NCI-H2171 (cell line): ENCODE measurements around the gene AGBL4.

Experiments
- DNase-seq: peaks from one replicate; lab custom pipeline; 2025; lab: John Stamatoyannopoulos, UW

Gene AGBL4

DNA sequence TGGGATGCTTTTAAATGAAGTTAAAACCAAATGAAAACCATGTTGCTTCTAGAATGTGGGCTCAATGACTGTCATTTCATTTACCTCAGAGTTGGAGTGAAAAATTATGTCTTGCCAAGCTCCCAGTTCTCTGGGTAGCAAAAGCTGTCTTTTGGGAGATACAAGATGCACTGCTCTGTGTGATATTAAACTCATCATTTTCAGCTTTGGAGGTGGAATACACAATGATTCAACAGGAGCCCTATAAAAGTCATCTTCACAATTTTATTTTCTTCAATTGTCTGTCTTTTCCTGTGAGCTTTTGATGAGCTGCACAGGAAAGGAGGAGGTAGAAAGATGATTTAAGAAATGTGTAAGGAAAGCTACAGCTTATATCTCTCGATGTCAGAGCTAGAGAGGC is 1431.4 kb downstream of the AGBL4 start:
- DNase-seq, result no peak

DNA sequence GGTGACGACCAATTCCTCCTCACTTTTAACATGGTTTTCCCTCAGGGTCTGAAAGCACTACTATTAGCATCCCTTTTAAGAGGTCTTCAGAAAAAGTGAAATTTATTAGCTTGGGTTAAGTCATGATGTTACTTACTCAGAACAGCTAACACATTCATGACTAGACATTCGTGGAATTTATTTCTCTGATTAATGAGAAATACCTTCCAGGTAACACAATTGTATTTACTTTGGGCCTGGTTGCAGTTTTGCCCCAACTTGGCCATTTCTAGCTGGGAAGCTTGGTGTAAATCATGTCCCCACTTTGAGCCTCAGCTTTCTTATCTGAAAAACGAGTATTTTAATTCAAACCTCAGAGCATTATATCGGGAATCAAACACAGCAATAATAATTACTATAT is 1432.6 kb downstream of the AGBL4 start:
- DNase-seq, result no peak

DNA sequence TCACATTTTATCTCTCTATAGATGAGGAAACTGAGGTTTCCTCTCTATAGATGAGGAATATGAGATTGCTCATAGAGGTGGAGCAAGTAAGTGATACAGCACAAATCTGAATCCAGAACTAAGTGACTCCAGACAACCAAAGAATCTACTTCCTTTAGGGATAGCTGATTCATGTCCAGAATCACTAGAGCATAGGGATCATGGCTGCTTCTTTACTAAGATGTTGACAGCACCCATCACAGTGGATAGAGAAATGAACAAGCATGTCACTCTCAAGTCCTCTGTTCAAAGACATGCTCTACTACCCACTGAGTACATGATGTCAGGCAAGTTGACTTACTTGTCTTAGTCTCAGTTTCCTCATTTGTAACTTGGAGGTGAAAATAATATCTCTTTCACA is 1435.7 kb downstream of the AGBL4 start:
- DNase-seq, result no peak

DNA sequence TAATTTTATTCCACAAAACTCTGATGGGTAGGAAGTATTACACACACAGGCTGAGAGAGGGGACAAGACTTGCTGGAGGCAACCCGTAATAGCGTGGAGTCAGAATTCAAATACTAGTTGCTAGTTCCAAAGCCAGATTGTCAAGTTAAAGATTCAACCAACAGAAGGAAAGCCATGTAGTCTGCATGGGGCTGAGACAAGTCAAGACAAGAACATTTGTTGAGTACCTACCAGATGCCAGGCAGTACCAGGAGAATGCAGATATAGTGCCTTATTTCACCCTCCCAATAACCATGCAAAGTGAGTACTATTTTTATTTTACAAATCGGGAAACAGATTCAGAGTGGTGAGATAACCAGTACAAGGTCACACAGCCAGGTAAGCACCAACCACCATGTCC is 1441.3 kb downstream of the AGBL4 start:
- peak; percentile 35 for DNase-seq

DNA sequence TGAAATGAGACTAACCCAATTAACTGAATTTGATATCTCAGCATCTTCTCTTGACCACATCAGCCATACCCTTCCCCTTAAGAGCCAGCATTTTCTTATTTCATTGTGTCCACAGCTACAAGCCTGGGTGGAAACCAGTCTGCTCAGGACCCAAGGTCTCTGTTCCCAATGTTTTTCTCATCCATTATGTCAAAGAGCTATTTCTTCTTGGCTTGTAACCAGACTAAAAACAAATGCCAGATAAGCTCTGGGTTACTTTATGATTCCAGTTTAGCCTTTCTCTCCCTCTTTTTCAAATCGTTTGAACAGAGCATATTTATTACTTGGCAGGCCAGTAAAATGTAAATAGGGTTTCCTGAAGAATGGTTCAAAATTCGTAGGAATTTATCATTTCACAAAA is 1442.5 kb downstream of the AGBL4 start:
- no peak for DNase-seq

DNA sequence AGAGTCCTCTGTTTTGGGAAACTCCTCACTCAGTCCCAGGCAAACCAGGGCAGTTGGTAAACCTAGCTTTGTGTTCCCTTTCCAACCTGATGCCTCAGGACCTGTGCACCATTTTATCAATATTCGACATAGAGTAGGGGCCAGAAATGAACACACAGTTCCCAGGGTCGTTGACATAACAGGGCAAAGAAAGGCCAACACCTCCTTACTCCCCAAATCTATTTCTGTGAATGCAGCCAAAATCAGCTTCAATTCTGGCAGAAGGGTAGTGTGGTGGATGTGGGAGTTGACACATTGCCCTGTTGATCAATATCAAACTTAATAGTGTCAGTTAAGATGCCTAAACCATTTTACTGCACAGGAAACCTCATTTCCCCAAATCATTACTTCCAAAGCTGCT is 1447.2 kb downstream of the AGBL4 start:
- no peak for DNase-seq

DNA sequence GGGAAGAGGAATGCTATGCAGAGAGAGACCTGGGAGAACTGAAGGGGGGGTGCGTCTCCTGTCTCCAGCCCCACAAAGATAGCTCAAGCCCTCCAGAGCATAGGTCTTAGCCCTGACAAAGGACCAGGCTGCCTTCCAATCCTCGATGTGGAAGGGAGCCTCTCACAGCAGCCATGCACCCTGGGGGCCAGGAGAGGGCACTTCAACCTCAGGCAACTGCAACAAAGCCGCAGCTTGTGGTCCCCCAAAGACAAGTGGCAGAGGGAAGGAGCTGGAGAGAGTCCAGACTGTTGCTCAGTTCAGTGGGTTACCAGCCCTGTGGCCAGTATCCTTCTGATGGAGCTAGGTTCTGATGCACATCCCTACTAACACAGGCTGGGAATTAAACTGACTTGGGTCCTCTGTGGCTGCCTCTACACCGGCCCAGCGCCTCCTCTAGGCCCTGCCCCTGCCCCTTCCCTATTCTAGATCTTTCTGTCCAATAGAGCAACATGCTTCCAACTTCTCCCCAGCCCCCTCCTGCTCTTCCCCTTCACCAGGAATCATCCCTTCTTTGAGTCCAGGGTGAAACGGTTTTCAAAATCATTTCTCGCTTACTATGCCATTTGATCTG is 1451.0 kb downstream of the AGBL4 start:
- peak; percentile 77 for DNase-seq

DNA sequence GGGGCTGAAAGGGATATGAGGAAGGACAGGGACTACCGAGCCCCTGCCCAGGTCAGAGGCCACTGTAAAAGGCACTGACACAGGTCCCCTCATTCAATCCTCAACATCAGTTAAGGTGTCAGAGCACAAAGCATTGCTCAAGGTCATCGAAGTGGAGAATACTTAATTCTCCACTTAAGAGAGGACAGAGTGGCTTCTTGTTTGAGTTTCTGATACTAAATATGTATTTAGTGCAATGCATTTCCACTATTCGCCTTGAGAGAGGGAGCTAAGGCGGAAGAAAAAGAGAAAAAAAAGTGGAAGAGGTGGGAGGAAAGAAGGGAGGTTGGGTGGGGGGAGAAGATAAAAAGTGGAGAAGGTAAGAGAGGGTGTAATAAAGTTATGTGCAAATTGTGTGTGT is 1451.6 kb downstream of the AGBL4 start:
- DNase-seq, result no peak

DNA sequence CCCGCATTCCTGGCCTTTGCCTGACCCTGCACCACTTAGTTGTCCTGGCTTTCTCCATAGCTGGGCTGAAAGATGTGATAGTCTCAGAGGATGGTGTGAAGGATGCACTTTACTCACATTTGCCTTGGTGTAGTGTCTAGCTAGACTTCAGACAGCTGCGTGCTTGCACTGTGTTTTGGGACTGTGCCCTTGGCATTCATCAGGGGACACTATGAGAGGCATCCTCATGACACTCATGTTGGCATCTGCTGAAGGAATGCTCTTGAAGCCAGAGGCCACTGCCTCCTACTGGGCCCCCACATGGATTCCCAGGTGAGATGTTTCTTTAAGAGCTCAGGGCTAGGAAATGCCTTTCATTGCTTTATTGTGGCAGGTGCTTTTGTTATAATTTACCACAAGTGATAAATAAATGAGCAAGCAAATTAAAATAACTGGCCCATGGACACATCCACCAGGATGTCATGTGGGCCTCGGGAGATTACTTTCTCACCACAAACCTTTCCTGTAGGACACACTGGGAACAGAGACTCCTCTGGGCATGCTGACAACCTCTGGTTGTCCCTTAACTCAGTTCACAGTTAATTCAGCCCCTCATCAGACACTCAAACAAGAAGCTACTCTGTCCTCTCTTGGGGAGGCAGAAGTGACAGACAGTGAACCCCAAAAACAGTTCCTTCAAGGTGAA is 1452.3 kb downstream of the AGBL4 start:
- DNase-seq, result no peak

DNA sequence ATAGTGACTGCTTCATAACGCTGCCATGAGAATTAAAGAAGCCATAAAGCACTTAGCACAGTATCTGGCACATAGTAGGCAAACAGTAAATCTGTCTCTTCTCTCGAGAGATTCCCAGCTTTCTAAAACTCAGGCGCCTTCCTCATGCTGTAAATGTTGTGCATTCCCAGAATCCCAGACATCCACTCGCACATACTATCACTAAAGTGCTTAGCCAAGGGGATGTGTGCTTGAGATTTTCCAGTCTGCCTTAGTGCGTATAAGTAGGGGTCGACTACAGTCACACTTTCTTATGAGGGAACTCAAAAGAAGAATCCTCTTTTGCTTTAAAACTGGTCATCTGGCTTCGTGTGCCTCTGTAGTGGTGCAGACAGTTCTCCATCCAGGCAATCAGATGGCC is 1453.2 kb downstream of the AGBL4 start:
- DNase-seq, result no peak

DNA sequence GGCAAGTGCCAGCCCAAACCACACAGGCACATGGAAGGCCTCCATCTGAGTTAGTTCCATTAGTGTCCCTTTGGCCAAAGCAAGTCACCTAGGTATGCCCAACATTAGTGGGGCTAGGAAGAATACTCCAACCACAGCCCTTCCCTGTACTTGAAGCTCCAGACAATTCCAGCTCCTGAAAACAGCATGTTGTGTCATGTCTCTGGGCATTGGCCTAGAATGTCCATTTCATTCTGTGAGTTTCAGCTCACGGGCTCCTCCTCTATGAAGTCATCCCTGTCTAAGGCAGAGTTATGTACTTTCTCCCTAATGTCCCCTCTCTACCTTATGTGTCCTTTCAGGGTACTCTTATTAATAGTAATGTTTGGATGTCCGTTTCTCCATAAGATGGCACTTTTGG is 1455.3 kb downstream of the AGBL4 start:
- DNase-seq, result no peak

DNA sequence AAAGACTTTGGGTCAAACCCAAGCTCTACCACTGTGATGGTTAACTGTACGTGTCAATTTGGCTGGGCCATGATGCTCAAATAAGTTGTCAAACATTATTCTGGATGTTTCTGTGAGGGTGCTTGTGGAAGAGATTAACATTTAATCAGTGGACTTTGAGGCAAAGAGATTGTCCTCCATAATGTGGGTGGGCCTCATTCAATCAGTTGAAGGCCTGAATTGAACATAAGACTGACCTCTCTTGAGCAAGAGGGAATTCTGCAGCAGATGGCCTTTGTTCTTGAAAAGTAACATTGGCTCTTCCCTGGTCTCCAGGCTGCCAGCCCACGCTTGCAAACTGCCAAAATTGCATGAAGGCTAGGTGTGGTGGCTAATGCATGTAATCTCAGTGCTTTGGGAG is 1457.3 kb downstream of the AGBL4 start:
- no peak for DNase-seq

DNA sequence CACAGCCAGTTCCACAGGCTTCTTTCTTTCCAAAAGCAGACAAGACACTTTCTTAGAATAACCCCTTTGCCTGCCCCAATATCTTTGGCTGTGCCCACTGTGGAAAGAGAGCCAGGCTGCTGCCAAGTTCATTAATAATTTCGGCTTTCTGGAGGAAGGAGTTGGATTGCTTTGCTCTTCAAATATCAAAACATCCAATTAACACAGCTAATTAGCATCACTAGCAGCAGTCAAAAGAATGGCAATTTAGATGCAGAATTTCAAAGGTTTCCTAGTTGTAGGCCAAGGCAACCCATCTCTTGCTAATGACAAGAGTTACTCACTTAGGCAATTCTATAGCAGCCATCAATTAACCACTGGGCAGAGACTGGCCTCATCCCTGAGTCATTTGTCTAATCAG is 1460.7 kb downstream of the AGBL4 start:
- DNase-seq, result no peak

DNA sequence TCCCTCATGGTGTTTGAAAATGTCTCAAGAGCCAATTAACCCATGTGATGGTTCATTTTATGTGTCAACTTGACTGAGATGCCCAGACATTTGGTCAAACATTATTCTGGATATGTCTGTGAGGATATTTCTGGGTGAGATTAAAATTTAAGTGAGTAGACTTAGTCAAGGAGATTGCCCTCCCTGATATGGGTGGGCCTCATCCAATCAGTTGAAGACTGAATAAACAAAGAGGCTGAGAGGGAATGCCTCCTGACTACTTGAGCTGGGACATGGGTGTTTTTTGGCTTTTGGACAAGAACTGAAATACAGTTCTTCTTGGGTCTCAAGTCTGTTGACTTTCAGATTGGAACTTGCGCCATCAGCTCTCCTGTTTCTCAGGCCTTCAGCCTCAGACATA is 1462.3 kb downstream of the AGBL4 start:
- DNase-seq, result no peak

DNA sequence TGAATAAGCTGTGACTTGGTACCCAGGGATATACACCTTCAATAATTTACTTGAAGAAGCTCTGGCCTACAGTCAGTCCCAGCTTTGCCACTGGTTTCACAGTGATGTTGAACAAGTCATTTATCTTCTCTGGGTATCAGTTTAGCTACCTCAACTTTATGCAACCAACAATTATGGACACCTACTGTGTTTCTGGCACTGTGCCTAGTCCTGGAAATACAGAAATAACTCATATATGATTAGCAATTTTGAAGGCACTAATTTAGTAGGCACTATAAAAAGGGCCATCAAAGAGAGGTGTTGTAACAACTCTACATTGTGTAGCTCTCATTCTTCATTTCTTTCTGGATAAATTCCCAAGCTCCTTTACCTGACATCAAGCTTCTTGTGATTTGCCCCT is 1463.2 kb downstream of the AGBL4 start:
- DNase-seq, result no peak

DNA sequence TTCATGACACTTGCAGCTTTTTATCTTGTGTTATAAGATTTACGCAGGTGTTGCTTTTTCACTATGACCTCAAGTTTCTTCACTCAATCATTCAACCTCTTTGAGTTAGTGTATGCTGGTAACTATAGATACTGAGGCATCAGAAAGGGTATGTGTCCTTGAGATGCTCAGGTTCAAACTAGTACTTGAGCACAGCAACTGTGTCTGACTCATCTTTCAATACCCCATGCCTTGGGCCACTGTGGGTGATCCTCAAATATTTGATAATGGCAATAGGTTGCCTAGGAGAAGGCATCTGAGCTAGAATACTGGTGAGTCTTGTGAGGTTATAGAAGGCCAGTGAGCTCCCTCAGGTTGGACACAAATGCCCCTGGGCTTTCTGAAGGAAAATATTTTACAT is 1463.6 kb downstream of the AGBL4 start:
- DNase-seq, result no peak

DNA sequence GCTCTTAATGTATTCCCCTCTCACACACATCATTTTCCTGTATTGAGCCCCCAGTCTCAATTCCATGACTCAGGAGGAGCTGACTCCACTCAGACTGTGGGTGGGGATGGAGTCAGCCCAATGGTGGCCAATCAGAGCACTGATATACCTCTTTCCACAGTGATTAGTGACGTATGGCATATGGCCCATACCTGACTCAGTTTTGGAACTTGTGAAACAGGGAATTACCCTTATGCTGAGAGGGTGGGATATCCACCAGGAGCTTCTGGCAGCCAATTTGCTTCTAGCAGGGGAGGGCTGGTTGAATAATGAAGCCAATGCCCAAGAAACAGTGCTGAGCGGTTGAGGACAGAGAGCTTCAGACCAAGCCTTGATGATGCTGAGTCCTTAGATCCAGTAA is 1465.4 kb downstream of the AGBL4 start:
- DNase-seq, result no peak

DNA sequence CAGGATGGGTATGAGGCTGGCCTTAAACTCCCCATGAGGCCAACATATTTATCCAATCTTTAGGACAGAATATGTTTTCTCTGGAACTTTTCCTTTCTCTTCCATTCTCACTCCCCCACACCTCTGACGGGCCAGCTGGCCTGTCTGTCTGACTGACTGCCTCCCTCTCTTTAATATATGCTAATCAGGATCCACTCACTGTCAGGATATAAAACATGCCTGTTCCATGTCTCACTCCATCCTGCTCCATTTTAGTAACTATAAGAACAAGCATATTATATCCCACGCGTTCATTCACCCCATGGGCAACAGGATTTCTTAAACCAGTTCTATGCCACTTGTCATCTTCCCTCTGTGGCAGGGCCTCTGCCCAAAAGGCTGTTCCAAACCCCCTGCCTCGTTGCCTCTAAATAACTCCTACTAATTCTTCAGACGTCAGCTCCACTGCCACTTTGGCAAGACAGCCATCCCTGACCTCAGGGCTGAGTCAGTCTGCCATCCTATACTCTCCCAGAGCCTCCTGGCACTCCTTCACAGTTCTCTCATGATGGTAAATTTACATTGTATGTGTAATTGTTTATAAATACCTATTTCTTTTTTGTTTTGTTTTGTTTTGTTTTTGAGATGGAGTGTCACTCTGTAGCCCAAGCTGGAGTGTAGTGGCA is 1467.4 kb downstream of the AGBL4 start:
- DNase-seq, result no peak

DNA sequence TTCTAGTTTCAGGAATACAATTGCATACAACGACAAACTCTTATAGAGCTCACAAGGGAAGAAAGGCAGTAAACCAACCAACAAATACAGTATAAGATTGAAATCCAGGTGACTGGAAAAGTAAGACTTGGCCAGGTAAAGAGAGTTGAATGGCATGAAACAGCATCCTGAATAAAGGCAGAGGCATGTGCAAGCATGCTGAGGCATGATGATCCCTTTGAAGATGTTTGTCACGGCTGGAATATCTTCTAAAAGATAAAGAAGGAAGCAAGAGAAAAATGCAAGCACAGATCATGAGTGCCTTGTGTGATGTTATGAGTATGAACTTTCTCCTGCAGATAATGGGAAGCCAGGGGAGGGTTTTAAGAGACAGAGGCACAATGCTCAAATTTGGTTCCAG is 1468.5 kb downstream of the AGBL4 start:
- DNase-seq, result no peak

DNA sequence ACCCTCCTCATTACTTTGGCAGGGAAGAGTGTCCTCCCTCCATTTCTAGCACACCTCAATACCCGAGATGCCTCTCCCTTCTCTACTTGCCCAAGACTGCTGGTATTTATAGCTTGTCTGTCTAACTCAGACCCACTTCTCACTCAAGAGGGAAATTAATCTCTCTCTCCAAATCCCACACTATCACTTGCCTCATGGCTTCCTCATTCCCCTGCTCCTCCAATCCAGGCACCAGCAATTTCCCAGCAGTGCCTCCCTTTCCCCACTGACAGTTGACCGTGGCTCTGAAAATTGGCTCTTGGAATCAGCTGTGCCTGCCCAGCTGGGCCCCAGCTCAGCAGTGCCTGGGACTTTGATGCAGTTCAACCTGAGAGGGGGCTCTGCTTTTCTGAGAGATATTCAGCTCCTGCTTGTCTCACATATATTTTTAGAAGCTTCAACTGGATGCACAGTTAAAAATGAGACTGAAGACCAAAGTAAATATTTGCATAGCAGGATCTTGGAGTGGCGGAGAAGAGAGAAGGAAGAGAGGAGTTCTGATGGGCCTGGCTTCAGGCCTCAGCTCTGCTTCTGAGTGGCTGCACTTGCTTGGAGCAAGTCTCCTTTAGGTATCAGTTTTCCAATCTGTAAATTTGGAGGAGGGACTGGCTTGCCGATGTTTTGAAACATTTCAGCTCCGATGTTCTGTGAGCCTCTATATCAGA is 1470.7 kb downstream of the AGBL4 start:
- DNase-seq, result no peak

DNA sequence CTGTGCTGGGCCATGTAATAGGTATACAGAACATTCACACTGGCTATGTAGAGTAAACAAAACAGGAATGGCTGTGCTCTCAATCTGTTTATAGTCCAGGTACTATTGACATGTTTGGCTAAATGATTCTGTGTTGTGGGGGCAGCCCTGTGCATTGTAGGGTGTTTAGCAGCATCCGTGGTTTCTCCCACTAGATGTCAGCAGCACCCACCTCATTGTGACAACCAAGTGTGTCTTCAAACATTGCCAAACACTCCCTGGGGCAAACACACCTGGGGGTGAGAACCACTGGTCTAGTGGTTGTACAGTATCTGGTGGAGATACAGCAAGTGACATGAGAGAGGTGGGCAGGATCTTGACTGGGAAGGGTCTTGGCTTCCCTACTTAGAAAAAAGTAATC is 1471.3 kb downstream of the AGBL4 start:
- DNase-seq, result no peak

DNA sequence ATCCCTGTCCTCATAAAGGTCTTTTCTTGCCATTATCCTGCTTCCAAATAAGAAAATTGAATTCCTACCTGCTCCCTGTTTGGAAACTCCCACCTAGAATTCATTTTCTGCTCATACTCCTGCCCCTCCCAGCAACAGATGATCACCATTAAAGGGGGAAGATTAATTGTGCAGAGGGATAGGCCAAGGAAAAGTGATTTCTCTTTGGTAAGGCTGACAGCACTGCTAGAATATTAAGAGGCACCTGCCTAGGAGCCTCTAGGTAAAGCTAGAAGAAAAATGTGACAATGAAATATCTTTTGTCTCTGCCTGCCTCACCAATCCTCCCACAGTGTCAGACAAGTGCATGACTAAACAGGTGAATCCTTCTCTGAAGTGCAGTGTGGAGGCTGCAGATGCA is 1474.8 kb downstream of the AGBL4 start:
- DNase-seq, result no peak

DNA sequence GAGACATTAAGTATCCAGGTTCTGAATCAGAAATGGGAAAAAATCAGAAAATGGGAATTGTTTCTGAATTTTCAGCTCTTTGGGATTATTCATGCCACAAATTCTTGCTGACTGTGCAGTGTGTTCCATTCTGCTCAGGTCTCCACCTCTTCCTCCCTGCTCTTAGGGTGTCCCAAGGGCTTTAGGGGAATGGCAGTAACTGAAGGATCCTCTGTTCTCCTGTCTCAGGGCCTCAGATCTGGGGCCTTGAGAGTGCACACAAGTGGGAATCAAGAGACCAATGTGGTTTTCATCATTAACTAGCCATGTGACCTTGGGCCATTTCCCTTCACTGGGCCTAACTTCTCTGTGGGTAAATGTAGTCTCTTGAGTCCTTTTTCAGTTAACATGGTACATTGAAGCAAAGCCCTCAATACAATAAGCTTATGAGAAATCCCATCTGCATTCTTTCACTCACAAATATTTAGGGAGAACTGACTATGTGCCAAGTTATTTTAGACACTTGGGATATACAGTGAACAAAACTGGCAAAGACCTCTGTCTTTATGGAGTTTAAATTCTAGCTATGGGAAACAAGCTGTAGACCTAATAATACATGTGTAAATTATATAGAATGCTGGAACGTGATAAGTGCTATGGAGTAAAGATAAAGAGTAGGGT is 1476.1 kb downstream of the AGBL4 start:
- DNase-seq, result no peak
